ENCODE data around the gene NLGN1. TPM values are rescaled to one million over a fixed set of nuclear protein-coding genes. Genes with fewer than 3 reads are reported as not detected.
"Not testable (repeated sequence)": the region's sequence is repeated elsewhere in the genome, so short reads cannot be mapped to it uniquely, and the experiment has no call there.

NLGN1 gene
- total and polyA plus RNA-seq, 5 donors from 2014 or later, result not detected

DNA sequence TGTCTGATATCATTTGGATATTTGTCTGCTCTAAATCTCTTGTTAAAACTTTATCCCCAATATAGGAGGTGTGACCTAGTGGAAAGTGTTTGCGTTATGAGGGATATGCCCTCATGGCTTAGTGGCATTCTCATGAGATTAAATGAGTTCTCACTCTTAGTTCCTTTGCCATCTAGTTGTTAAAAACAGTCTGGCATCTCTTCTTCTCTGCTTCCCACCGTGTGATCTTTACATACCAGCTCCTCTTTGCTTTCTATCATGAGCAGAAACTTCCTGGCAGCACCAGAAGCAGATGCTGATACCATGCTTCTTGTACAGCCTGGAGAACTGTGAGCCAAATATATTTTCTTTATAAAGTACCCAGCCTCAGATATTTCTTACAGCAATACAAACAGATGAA is 33.0 kb downstream of the NLGN1 start:
- Histone ChIP-seq H3K36me3 (ENCODE audit: control insufficient read depth, insufficient read depth, low read length) (no peaks in the 10 kb centered on the region), H3K27me3 (ENCODE audit: control insufficient read depth, insufficient read depth, low read length) (no peaks in the 10 kb centered on the region), H3K4me3 (ENCODE audit: low read depth, low read length) (no peak overlapping the region), H3K27ac (ENCODE audit: insufficient read depth, low read length, poor library complexity, severe bottlenecking) (no peak overlapping the region), H3K4me1 (ENCODE audit: control insufficient read depth, insufficient read depth, low read length, poor library complexity, severe bottlenecking) (no peaks in the 10 kb centered on the region), H3K9me3 (ENCODE audit: control insufficient read depth in 2 of 2, low read length in 2 of 2) (peaks cover 0 to 9% of the 10 kb centered on the region in 2 experiments)
- Mint-ChIP-seq H3K4me1 (no peaks in the 10 kb centered on the region), H3K4me3 (no peak overlapping the region), H3K27me3 (no peaks in the 10 kb centered on the region), H3K36me3 (no peaks in the 10 kb centered on the region), H3K9me3 (peaks cover 0 to 38% (median 2%) of the 10 kb centered on the region in 7 donors), H3K27ac (no peak overlapping the region)
- ATAC-seq (ENCODE audit: low read depth in 2 of 2) (no peak), DNase-seq (no peak)

- H3K4me3 ChIP-seq (ENCODE audit: low read depth, low read length), result no peak overlapping the region
- no peak for DNase-seq
- Mint-ChIP-seq H3K27ac (no peak overlapping the region), H3K9me3 (peaks cover 0 to 17% (median 2%) of the 10 kb centered on the region in 7 donors), H3K36me3 (no peaks in the 10 kb centered on the region), H3K4me1 (no peaks in the 10 kb centered on the region), H3K27me3 (no peaks in the 10 kb centered on the region), H3K4me3 (no peak overlapping the region)
- H3K36me3 ChIP-seq (ENCODE audit: control insufficient read depth, insufficient read depth, low read length), result no peaks in the 10 kb centered on the region
- no peaks in the 10 kb centered on the region for H3K4me1 ChIP-seq (ENCODE audit: control insufficient read depth, insufficient read depth, low read length, poor library complexity, severe bottlenecking)
- ATAC-seq (ENCODE audit: low read depth in 2 of 2), result no peak
- no peak overlapping the region for H3K27ac ChIP-seq (ENCODE audit: insufficient read depth, low read length, poor library complexity, severe bottlenecking)
- no peaks in the 10 kb centered on the region for H3K27me3 ChIP-seq (ENCODE audit: control insufficient read depth, insufficient read depth, low read length)
- H3K9me3 ChIP-seq (ENCODE audit: control insufficient read depth in 2 of 2, low read length in 2 of 2), result no peaks in the 10 kb centered on the region
Measured at GRCh38 chr3:173439004-173439403, 41.5 kb downstream of the NLGN1 start.

DNA sequence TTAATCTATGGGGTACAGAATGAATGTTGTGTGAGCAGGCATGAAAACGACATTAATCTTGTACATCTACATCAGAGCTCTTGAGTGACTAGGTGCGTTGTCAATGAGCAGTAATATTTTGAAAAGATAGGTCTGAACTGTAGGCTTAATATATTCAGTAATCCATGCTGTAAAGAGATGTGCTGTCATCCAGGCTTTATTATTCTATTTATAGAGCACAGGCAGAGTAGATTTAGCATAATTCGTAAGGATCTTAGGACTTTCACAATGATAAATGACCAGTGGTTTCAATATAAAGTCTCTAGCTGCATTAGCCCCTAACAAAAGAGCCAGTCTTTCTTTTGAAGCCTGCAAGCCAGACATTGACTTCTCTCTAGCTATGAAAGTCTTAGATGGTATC is 43.0 kb downstream of the NLGN1 start:
- H3K4me1 Mint-ChIP-seq, result no peaks in the 10 kb centered on the region
- Histone ChIP-seq H3K9me3 (ENCODE audit: control insufficient read depth in 2 of 2, low read length in 2 of 2) (no peaks in the 10 kb centered on the region), H3K36me3 (ENCODE audit: control insufficient read depth, insufficient read depth, low read length) (no peaks in the 10 kb centered on the region), H3K4me1 (ENCODE audit: control insufficient read depth, insufficient read depth, low read length, poor library complexity, severe bottlenecking) (no peaks in the 10 kb centered on the region), H3K27ac (ENCODE audit: insufficient read depth, low read length, poor library complexity, severe bottlenecking) (no peak overlapping the region), H3K27me3 (ENCODE audit: control insufficient read depth, insufficient read depth, low read length) (no peaks in the 10 kb centered on the region), H3K4me3 (ENCODE audit: low read depth, low read length) (no peak overlapping the region)
- no peaks in the 10 kb centered on the region for H3K27me3 Mint-ChIP-seq
- peaks cover 0 to 18% (median 2%) of the 10 kb centered on the region in 7 donors for H3K9me3 Mint-ChIP-seq
- H3K4me3 Mint-ChIP-seq, result no peak overlapping the region
- no peak for ATAC-seq (ENCODE audit: low read depth in 2 of 2)
- H3K36me3 Mint-ChIP-seq, result no peaks in the 10 kb centered on the region
- no peak for DNase-seq
- no peak overlapping the region for H3K27ac Mint-ChIP-seq

- DNase-seq; H3K4me3 ChIP-seq (ENCODE audit: low read depth, low read length); H3K27me3 ChIP-seq (ENCODE audit: control insufficient read depth, insufficient read depth, low read length); H3K4me1 Mint-ChIP-seq; H3K36me3 Mint-ChIP-seq; H3K27ac Mint-ChIP-seq; H3K27me3 Mint-ChIP-seq; H3K36me3 ChIP-seq (ENCODE audit: control insufficient read depth, insufficient read depth, low read length); H3K9me3 ChIP-seq (ENCODE audit: control insufficient read depth in 2 of 2, low read length in 2 of 2); ATAC-seq (ENCODE audit: low read depth in 2 of 2); H3K4me1 ChIP-seq (ENCODE audit: control insufficient read depth, insufficient read depth, low read length, poor library complexity, severe bottlenecking); H3K27ac ChIP-seq (ENCODE audit: insufficient read depth, low read length, poor library complexity, severe bottlenecking); H3K4me3 Mint-ChIP-seq: not testable (repeated sequence)
- peaks cover 0 to 13% (median 9%) of the 10 kb centered on the region in 7 donors for H3K9me3 Mint-ChIP-seq
Measured at GRCh38 chr3:173451561-173451960, 54.0 kb downstream of the NLGN1 start.

GRCh38 chr3:173463250-173463649 is 65.7 kb downstream of the NLGN1 start:
- ATAC-seq (ENCODE audit: low read depth in 2 of 2), result no peak
- H3K4me1 Mint-ChIP-seq, result no peaks in the 10 kb centered on the region
- H3K36me3 Mint-ChIP-seq, result no peaks in the 10 kb centered on the region

GRCh38 chr3:173465112-173465511 is 67.6 kb downstream of the NLGN1 start:
- H3K4me3 ChIP-seq (ENCODE audit: low read depth, low read length), result no peak overlapping the region
- no peak overlapping the region for H3K27ac ChIP-seq (ENCODE audit: insufficient read depth, low read length, poor library complexity, severe bottlenecking)
- Mint-ChIP-seq H3K36me3 (no peaks in the 10 kb centered on the region), H3K27ac (no peak overlapping the region), H3K27me3 (no peaks in the 10 kb centered on the region), H3K4me3 (no peak overlapping the region), H3K4me1 (no peaks in the 10 kb centered on the region), H3K9me3 (peaks cover 0 to 11% (median 3%) of the 10 kb centered on the region in 7 donors)
- no peaks in the 10 kb centered on the region for H3K27me3 ChIP-seq (ENCODE audit: control insufficient read depth, insufficient read depth, low read length)
- DNase-seq, result no peak
- H3K9me3 ChIP-seq (ENCODE audit: control insufficient read depth in 2 of 2, low read length in 2 of 2), result no peaks in the 10 kb centered on the region
- ATAC-seq (ENCODE audit: low read depth in 2 of 2), result no peak
- H3K4me1 ChIP-seq (ENCODE audit: control insufficient read depth, insufficient read depth, low read length, poor library complexity, severe bottlenecking), result no peaks in the 10 kb centered on the region
- no peaks in the 10 kb centered on the region for H3K36me3 ChIP-seq (ENCODE audit: control insufficient read depth, insufficient read depth, low read length)

More at GRCh38 chr3:173463250-173463649, 65.7 kb downstream of the NLGN1 start:
- no peak overlapping the region for H3K27ac Mint-ChIP-seq
- Histone ChIP-seq H3K4me1 (ENCODE audit: control insufficient read depth, insufficient read depth, low read length, poor library complexity, severe bottlenecking) (no peaks in the 10 kb centered on the region), H3K27ac (ENCODE audit: insufficient read depth, low read length, poor library complexity, severe bottlenecking) (no peak overlapping the region), H3K27me3 (ENCODE audit: control insufficient read depth, insufficient read depth, low read length) (no peaks in the 10 kb centered on the region), H3K36me3 (ENCODE audit: control insufficient read depth, insufficient read depth, low read length) (no peaks in the 10 kb centered on the region), H3K9me3 (ENCODE audit: control insufficient read depth in 2 of 2, low read length in 2 of 2) (no peaks in the 10 kb centered on the region), H3K4me3 (ENCODE audit: low read depth, low read length) (no peak overlapping the region)
- DNase-seq, result no peak
- H3K27me3 Mint-ChIP-seq, result no peaks in the 10 kb centered on the region
- H3K9me3 Mint-ChIP-seq, result peaks cover 0 to 11% (median 2%) of the 10 kb centered on the region in 7 donors
- no peak overlapping the region for H3K4me3 Mint-ChIP-seq

GRCh38 chr3:173465898-173466678 is 68.5 kb downstream of the NLGN1 start:
- ATAC-seq (ENCODE audit: low read depth in 2 of 2) (no peak), DNase-seq (no peak)
- H3K9me3 ChIP-seq (ENCODE audit: control insufficient read depth in 2 of 2, low read length in 2 of 2), result no peaks in the 10 kb centered on the region
- Mint-ChIP-seq H3K9me3 (peaks cover 0 to 11% (median 3%) of the 10 kb centered on the region in 7 donors), H3K27me3 (no peaks in the 10 kb centered on the region), H3K4me1 (no peaks in the 10 kb centered on the region), H3K4me3 (no peak overlapping the region), H3K36me3 (no peaks in the 10 kb centered on the region), H3K27ac (no peak overlapping the region)
- no peaks in the 10 kb centered on the region for H3K27me3 ChIP-seq (ENCODE audit: control insufficient read depth, insufficient read depth, low read length)
- no peak overlapping the region for H3K4me3 ChIP-seq (ENCODE audit: low read depth, low read length)
- H3K27ac ChIP-seq (ENCODE audit: insufficient read depth, low read length, poor library complexity, severe bottlenecking), result no peak overlapping the region
- H3K36me3 ChIP-seq (ENCODE audit: control insufficient read depth, insufficient read depth, low read length), result no peaks in the 10 kb centered on the region
- H3K4me1 ChIP-seq (ENCODE audit: control insufficient read depth, insufficient read depth, low read length, poor library complexity, severe bottlenecking), result no peaks in the 10 kb centered on the region

GRCh38 chr3:173467501-173467900 is 70.0 kb downstream of the NLGN1 start:
- Histone ChIP-seq H3K27me3 (ENCODE audit: control insufficient read depth, insufficient read depth, low read length) (no peaks in the 10 kb centered on the region), H3K36me3 (ENCODE audit: control insufficient read depth, insufficient read depth, low read length) (no peaks in the 10 kb centered on the region), H3K9me3 (ENCODE audit: control insufficient read depth in 2 of 2, low read length in 2 of 2) (no peaks in the 10 kb centered on the region), H3K27ac (ENCODE audit: insufficient read depth, low read length, poor library complexity, severe bottlenecking) (no peak overlapping the region), H3K4me1 (ENCODE audit: control insufficient read depth, insufficient read depth, low read length, poor library complexity, severe bottlenecking) (no peaks in the 10 kb centered on the region), H3K4me3 (ENCODE audit: low read depth, low read length) (no peak overlapping the region)
- no peaks in the 10 kb centered on the region for H3K4me1 Mint-ChIP-seq
- H3K27ac Mint-ChIP-seq, result no peak overlapping the region
- peaks cover 0 to 11% (median 0%) of the 10 kb centered on the region in 7 donors for H3K9me3 Mint-ChIP-seq
- no peaks in the 10 kb centered on the region for H3K27me3 Mint-ChIP-seq
- ATAC-seq (ENCODE audit: low read depth in 2 of 2) (no peak), DNase-seq (no peak)
- no peaks in the 10 kb centered on the region for H3K36me3 Mint-ChIP-seq
- no peak overlapping the region for H3K4me3 Mint-ChIP-seq

All from CD4-positive, CD25-positive, alpha-beta regulatory T cell (primary cell).